ENCODE measurements around the gene MUC21.
"Not testable (repeated sequence)": the region's sequence is repeated elsewhere in the genome, so short reads cannot be mapped to it uniquely, and the experiment has no call there.

Gene MUC21

DNA sequence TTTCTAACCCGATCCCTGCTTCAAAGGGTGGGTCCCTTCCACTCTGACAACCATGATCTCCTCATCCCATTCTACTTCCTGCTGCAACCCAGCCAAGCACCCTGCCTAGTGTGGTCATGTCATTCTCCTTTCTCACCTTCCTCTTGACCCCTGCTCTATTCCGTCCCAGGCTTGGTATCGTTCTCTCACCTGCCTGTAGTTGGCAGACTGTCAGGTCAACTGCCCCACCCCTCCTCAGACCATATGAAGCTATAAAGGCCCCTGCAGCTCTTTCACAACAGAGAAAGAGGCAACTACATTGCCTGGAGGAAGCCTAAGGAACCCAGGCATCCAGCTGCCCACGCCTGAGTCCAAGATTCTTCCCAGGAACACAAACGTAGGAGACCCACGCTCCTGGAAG lies at the start of gene MUC21:
Gene MUC21, plus strand, starts transcription at position 280 of the 400 bp plus-strand sequence. CDS start 241 bp downstream, outside the sequence.
- DNase-seq: no peak

DNA sequence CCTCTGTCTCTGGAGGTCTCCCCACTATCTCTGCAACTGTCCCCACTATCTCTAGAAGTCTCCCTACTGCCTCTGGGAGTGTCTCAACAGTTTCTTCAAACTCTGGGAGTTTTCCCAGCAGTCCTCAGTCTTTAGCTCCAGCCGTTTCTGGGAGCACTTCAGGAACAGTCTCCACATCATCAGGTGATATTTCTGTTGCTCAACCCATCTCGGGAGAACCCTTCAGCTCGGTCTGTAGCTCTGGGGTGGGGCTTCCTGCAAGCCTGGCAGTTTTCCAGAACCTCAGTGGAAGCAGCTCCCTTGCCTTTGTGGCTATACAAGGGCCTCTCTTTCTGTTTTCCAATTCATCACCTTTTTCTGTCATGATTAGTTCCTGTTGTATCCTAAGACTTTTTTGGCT lies 48.5 kb upstream of the MUC21 start:
- DNase-seq: peak; percentile 37

DNA sequence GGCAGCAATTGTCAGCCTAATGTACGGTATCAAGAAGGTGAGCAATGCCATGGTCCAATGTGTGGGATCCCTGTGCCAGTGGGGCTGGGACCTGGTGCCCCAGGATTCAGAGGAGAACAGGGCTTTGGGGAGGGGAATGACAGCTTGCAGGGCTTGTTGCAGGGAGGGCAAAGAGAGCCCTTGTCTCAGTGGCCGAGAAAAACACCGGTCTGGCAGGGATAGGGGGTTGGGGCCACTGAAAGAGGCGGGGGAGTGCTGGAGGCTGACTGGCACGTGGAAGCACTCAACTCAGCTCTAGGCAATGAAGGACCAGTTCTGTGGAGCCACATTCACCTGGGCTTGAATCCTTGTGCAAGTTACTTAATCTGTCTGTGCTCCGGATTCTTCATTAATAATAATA lies 46.3 kb upstream of the MUC21 start:
- DNase-seq: no peak

DNA sequence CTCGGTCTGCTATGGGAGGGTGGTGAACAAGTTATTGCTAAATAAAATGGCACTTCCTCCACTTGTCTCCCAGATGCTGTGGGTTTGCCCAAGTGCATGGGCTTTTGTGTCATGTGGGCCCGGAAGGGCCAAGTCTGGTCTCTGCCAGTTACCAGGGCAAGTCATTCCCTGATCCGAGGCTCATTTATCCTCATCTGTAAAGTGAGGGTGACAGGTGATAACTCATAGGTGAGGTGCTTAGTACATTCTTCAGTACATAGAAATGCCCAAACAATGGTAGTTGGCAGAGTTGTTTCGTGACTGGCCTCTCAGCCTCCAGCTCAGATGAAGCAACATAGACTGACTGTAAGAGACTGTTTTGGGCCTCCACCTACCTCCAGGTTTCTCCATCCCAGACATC lies 44.8 kb upstream of the MUC21 start:
- no peak for DNase-seq

DNA sequence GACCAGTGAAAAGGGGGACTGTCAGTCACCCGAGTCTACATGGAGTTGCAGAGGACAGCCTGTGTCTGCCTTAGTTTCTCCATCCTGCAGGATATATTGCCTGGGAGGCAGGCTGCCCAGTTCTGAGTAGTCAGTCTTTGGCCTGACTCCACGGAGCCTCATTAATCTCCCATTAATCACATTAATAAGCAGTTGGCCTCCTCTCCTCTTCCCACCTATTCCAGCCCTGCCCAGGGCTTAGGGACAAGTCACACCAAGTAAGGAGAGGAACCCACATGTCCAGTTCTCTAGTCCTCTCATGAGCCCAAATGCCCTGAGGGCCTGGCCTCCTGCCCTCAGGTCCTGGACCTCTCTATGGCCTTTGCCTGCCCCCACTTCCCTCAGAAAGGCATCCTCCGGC lies 44.0 kb upstream of the MUC21 start:
- DNase-seq: peak; percentile 7

DNA sequence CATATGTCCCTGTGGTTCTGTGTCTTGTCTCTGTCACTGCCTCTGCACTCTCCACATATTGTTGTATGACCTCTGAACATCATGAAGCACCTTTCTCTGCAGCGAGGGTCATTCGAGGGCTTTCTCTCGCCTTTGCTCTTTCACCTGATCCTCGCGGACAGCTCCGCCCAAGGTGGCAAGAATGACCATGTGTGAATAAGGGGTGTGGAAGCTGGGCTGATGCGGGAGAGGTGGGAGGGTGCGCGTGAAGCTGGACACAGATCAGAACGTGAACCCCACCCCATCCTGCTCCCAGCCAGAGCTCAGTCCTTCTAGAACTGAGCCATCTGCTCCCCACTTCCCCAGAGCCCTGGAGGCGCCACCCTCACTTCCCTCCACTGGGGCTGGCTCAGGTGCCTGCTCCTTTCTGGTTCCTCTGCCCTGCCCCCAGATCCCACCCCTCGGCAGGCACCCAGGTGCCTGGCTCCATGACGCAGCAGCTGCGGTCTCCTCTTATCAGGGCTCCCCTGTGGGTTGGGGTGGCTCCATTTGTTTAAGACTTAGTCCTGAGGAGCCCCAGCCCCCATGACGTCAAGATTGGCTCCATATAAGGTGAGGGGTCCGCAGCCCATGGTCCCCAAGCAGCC lies 43.0 kb upstream of the MUC21 start, which contains the start of gene MUCL3:
Gene MUCL3, plus strand, starts transcription at position 613 of the 626 bp plus-strand sequence. CDS start 27 bp downstream, outside the sequence.
- no peak for DNase-seq

DNA sequence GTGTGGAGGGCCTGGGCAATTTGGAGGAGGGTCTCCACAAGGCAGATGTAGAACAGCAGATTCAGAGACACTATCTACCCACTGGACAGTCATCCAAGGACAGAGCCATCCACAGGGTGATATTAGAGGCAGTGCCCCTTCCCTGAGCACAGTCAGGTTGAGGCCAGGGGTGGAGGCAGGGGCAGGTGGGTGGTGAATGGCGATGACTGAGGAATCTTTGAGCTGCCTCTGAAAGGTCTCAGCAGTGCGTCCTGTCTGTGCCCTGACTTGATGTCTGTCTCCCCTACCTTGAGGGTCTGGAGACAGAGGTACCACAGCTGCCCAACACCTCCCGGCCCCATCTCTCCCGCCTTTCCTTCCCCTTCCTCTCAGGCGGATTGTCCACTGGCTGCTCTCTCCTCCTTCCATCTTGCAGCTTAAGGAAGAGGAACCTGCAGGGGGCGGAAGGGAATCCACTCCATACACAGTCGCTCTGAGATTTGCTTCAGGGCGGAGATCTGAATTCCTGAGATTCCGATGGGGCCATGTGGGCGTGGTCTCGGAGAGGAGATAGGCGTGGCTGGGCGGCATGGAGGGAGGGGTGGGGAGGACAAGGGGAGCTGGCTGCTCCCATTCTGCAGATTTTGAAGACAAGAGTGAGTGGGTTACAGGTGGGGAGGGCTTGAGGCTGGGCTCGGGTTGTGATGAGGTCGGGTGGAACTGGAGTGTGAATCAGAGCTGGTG lies 41.0 kb upstream of the MUC21 start:
- DNase-seq: peak; percentile 87

DNA sequence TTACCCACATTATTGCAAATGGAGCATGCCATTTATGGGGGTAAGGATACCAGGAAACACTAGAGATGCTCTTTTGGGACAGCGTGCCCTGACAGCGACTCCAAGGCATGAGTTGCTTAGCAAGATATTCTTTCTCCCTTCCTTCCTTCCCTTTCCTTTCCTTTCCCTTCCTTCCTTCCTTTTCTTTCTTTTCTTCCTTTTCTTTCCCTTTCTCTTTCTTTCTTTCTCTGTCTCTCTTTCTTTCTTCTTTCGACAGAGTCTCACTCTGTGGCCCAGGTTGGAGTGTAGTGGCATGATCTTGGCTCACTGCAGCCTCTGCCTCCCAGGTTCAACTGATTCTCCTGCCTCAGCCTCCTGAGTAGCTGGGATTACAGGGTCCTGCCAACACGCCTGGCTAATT lies 39.5 kb upstream of the MUC21 start:
- DNase-seq: no peak

DNA sequence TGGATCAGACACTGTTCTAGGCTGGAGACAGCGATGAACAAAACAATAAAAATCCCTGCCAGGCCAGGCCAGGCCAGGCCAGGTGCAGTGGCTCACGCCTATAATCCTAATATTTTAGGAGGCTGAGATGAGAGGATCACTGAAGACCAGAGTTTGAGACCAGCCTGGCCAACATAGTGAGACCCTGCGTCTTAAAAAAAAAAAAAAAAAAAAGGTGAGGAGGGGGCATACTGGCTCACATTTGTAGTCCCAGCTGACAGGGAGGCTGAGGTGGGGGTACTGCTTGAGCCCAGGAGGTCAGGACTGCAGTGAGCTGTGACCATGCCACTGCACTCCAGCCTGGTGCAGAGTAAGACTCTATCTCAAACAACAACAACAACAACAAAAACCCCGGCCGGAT lies 38.2 kb upstream of the MUC21 start:
- DNase-seq: no peak

DNA sequence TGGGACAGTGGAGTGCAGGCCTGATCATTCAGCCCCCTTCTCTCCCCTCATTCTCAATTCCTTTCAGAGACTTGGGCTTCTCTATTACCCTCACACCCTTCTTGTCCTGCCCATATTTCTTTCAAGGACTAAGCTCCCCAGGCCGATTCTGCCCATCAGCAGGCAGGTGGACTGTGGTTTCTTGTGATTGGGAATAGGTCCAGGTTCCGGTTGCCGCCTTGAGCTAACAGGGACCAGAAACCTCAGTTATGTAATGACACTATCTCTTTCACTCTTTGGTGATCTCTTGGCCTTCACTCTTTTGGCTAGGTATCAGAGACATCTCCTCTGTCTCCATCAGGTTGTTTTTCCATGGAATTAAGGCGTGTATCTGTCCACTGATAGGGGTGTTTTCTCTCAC lies 36.3 kb upstream of the MUC21 start:
- DNase-seq: no peak

DNA sequence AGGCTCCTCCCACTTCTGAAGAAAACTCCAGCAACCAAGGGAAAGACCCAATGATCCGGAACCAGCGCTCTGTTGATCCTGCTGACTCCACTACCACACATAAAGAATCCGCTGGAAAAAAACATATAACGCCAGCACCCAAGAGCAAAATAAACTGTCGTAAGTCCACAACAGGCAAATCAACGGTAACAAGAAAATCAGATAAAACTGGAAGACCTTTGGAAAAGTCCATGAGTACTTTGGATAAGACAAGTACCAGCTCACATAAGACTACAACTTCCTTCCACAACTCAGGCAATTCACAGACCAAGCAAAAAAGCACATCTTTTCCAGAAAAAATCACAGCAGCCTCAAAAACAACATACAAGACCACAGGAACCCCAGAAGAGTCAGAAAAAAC lies 34.7 kb upstream of the MUC21 start:
- DNase-seq: no peak

DNA sequence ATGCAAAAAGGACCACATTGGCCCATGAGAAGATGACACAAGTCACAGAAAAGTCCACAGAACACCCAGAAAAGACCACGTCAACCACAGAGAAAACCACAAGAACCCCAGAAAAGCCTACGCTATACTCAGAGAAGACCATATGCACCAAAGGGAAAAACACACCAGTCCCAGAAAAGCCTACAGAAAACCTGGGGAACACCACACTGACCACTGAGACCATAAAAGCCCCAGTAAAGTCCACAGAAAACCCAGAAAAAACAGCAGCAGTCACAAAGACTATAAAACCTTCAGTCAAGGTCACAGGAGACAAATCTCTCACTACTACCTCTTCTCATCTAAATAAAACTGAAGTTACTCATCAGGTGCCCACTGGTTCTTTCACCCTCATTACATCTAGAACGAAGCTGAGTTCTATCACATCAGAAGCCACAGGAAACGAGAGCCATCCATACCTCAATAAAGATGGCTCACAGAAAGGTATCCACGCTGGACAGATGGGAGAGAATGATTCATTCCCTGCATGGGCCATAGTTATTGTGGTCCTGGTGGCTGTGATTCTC lies 31.5 kb upstream of the MUC21 start:
- DNase-seq: no peak

DNA sequence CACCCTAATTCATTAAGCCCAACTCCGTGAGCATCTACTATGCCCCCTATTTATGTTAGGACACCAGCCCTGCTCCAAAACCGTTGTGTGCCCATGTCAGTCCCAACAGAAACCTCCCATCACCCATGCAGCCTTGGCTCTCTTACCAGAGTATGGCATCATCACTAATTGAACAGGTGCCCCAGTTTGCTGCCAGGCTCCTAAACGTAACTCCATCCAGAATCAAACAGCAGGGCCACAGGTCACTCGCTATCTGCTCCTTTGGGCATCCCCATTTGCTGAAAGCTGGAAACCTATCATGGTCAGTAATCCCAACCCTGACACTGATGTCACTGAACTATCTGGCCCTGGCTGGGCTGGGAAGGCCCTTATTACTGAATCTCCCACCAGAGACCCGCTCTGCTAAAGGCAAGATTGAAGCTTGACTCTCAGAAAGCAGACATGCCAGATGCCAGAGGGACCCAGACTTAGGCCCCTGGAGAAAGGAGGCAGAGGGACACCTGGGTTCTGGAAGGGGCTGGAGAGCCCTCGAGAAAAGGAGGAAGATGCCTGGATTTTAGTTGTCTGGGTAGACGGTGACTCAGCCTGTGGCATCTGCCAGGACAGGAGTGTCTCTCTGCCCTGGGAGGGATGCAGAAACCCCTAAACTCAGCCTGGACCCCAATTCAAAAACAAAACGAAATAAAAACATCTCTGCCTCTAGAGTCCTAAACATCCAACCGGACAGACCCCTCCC lies 28.7 kb upstream of the MUC21 start:
- no peak for DNase-seq

DNA sequence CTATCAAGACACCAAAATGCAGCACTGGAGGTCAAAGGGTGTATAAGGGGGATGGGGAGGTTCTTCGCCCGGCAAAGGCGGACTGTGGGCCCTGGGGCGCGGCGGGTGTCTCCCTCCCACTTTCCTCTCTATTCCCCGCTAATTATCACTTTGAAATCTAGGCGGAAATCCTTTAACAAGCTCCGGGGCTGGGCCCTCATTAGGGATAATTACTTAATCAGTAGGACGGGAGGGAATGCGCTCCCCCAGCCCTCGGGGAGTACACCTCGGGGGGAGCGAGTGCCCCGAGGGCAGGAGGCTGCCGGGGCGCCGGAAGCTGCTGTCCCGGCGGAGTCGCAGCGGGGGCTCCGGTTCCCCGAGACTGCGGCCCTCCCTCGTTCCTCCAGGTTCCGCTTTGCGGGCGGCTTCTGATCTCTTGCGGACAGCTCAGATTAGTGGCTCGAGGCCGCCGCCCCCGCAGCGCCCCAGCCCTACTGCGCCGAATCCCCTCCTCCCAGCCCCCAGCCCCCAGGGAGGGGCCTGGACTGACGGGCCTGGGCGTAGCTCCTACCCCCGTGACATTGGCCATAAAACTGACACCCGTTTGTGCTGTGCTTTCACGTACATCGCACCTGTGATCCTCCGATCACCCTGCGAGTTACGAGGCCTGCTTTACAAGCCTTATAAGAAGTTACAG lies 28.0 kb upstream of the MUC21 start:
- no peak for DNase-seq

DNA sequence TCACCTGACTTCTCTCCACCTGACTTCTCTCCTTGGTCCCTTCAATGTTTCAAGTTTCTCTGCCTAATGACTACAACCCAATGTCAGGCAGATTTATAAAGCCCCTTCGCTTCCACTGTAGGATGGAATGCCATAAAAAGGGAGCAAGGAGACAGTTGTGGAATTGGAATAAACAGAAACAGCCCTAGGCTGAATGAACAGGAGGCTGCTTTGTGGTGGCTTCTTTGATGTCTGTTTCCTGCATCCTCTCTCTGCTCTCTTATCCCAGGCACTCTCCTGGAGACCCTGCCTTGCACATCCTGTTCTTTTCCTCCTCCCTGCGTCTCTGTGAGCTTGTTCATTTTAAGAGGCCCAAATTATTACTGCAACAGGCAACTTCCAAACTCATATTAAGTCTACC lies 25.8 kb upstream of the MUC21 start:
- DNase-seq: no peak

DNA sequence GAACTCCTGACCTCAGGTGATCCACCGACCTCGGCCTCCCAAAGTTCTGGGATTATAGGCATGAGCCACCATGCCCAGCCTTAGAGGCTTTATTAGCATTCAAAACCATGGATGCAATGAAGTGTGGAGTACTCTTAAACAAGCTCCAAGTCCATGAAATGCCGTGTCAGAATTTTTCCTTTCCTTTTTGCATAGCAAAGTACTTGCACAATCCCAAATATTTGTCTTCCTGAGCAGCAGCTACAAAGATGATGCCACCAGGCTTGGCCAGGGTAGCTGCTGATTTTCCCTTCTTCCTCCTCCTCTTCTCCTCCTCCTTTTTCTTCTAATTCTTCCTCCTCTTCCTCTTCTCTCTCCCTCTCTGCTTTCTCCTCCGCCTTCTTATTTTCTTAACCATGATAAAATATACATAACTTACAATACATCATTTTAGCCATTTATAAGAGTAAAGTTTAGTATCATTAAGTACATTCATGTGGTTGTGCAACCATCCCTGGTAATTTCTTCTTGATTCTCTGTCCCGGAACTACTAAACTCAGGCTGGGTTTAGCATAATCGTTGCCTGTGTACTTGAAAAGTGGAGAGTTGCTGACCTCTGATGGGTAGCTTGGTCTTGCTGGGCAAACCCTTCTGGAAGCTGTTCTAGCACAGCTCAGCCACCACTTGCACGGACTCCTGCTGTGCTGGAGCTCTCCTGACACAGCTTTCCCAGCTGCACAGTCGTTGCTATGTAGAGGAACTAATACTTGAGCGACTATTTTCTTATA lies 22.4 kb upstream of the MUC21 start:
- peak; percentile 28 for DNase-seq

DNA sequence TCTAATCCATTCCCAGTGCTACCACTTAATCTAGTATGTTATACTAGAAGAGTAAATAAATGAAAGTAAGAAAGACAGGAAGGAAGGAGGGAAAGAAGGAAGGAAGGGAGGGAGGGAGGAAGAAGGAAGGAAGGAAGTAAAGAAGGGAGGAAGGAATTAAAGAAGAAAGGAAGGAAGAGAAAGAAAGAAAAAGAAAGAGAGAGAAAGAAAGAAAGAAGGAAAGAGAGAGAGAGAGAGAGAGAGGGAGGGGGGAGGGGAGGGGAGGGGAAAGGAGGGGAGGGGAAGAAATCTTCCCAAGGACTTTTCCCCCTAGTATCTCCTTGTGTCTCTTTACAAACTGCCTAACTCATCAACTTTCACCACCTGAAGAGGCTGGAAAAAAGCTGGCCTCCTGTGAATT lies 20.8 kb upstream of the MUC21 start:
- DNase-seq: no peak

DNA sequence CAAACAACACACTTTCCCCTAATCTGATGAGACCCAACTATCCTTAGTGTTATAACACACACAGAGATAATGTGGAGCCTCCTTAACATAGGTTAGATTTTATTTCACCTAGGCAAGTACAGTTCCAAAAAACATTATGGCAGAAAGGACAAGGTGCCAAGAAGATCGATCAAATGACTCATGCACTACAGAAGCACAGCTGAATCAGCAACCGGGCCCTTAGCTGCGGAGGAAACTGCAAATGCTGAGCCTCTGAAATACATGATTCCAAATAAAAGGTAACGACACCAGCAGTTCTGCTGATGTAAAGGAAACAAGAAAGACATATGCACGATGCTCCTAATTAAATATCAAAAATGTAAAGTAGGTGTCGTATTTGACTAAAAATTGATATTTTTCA lies 19.9 kb upstream of the MUC21 start:
- DNase-seq: no peak

DNA sequence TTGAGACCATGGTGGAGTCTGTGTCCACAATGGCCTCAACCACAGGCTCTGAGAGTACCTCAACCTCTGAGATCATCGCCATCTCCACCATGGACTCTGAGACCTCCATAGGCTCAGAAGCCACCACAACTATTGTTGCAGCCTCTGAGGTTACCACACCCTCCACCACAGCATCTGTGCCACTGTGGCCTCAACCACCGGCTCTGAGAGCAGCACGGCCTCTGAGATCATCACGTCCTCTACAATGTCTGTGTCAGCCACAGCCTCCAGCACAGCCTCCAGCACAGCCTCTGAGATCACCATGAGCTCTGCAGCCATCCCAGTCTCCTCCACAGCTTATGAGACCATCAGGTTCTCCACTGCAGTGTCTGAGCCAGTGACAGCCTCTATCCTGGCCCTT lies 19.4 kb upstream of the MUC21 start:
- no peak for DNase-seq

DNA sequence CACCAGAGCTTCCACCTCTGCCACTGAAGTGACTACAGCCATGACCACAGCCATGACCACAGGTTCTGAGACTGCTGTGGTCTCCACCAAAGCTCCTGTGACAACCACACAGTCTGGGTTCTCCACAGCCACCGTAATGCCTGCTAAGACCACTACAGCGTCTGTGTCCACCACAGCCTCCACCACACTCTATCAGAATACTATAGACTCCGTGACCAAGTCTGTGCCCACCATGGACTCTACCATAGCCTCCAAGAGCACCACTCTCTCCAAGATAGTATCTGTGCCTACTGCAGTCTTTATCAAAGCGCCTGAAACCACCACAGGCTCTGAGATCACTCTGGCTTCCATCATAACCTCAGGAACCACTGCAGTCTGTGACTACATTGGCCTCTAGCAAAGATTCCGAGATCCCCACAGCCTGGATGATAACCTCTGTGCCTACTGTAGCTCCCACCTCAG lies 18.3 kb upstream of the MUC21 start:
- DNase-seq: no peak

DNA sequence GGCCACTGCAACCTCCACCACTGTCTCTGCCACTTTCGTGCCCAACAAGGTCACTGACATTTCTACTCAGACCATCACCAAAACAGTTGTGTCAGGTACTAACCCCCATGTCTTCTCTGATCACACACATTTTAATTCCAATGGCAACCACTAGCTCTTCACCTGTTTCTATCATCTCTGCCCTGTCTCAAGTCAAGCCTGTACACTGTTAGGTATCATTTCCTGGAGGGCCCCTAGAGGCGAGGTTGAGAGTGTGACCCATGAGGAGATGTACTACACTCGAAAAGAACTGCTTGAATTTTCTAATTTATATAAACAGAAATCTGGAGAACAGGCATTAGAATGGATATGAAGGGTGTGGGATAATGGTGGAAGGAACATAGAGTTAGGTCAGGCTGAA lies 17.4 kb upstream of the MUC21 start:
- no peak for DNase-seq

DNA sequence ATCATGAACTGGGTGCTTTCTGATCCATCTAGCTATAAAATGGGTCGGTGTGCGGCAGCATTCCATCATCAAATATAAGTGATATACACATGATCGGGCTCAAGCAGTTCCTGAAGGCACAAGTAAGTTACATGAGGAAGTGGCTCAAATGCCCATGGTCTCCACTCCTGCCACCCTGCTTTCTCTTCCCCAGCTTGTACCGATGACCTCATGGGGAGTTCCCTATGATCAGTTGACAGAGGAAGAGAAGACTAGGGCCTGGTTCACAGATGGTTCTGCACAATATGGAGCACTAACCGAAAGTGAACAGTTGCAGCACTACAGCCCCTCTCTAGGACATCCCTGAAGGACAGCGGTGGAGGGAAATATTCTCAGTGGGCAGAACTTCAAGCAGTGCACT lies 14.3 kb upstream of the MUC21 start:
- DNase-seq: not testable (repeated sequence)
